GM23248 (cell line): Measurements from ENCODE around the gene SAG. TPM values are rescaled to one million over a fixed set of nuclear protein-coding genes. Genes with fewer than 3 reads are reported as not detected.

Experiments used
- DNase-seq: peaks from one replicate; pipeline ENCODE4 v3.0.0-alpha.2; 2015
- H2AFZ ChIP-seq: fragments of 200-600 bp; sonication (generic); 2 replicates; pipeline ENCODE4 v1.6.1; 2016; ENCODE audit warnings: antibody characterized with exemption
- H3F3A ChIP-seq: fragments of 200-600 bp; sonication (generic); 2 replicates; pipeline ENCODE4 v1.6.1; 2016; ENCODE audit warnings: mild to moderate bottlenecking, antibody characterized with exemption, mixed run types; ENCODE audit not compliant: insufficient read depth
- H3K27ac ChIP-seq: fragments of 200-600 bp; sonication (generic); 2 replicates; pipeline ENCODE4 v1.5.1; 2016; ENCODE audit warnings: mild to moderate bottlenecking
- H3K27me3 ChIP-seq: fragments of 200-600 bp; sonication (generic); replicated peaks from 2 replicates; pipeline ENCODE4 v1.6.1; 2016; ENCODE audit warnings: mild to moderate bottlenecking; ENCODE audit not compliant: insufficient read depth
- H3K36me3 ChIP-seq: fragments of 200-600 bp; sonication (generic); 2 replicates; pipeline ENCODE4 v1.6.1; 2016; ENCODE audit warnings: low read depth, mild to moderate bottlenecking
- H3K4me1 ChIP-seq: fragments of 200-600 bp; sonication (generic); 2 replicates; pipeline ENCODE4 v1.6.1; 2016; ENCODE audit warnings: mild to moderate bottlenecking; ENCODE audit not compliant: insufficient read depth
- H3K4me2 ChIP-seq: fragments of 200-600 bp; sonication (generic); one replicate; pipeline ENCODE4 v1.6.1; 2016; ENCODE audit warnings: mild to moderate bottlenecking; ENCODE audit not compliant: unreplicated experiment
- H3K4me3 ChIP-seq: fragments of 200-600 bp; sonication (generic); 2 replicates; pipeline ENCODE4 v1.5.1; 2016; ENCODE audit warnings: mild to moderate bottlenecking
- H3K79me2 ChIP-seq: fragments of 200-600 bp; sonication (generic); 2 replicates; pipeline ENCODE4 v1.6.1; 2016; ENCODE audit warnings: mild to moderate bottlenecking; ENCODE audit not compliant: insufficient read depth
- H3K9ac ChIP-seq: fragments of 200-600 bp; sonication (generic); 2 replicates; pipeline ENCODE4 v1.6.1; 2016; ENCODE audit warnings: mild to moderate bottlenecking
- H3K9me2 ChIP-seq: fragments of 200-600 bp; sonication (generic); 2 replicates; pipeline ENCODE4 v1.6.1; 2016; ENCODE audit warnings: mixed run types, mild to moderate bottlenecking, moderate library complexity; ENCODE audit not compliant: insufficient read depth
- H3K9me3 ChIP-seq: fragments of 200-600 bp; sonication (generic); one replicate; pipeline ENCODE4 v1.6.1; 2017; ENCODE audit warnings: low read depth
- H4K20me1 ChIP-seq: fragments of 200-600 bp; sonication (generic); 2 replicates; pipeline ENCODE4 v1.6.0; 2016; ENCODE audit not compliant: insufficient read depth
- EZH2 ChIP-seq: fragments of 200-600 bp; sonication (generic); IDR thresholded peaks from 2 replicates; pipeline ENCODE4 v1.6.1; 2018; ENCODE audit warnings: antibody characterized with exemption, mild to moderate bottlenecking; ENCODE audit not compliant: insufficient read depth, poor library complexity, severe bottlenecking
- EZH2phosphoT487 ChIP-seq: fragments of 200-600 bp; sonication (generic); IDR thresholded peaks from 2 replicates; pipeline ENCODE4 v1.6.1; 2018; ENCODE audit warnings: antibody characterized with exemption, moderate library complexity, mild to moderate bottlenecking, low read depth; ENCODE audit not compliant: insufficient read depth
- WGBS, 2 experiments: methylation state at CpG; one replicate each; pipeline ENCODE4 v1.1.6; 2015 to 2017; ENCODE audit warnings: low lambda C conversion rate in 2 of 2, low coverage in 1 of 2; ENCODE audit errors: missing lambda C conversion rate in 2 of 2; 5-methylcytosine and 5-hydroxymethylcytosine counted together
- in situ Hi-C: fragments of 300-500 bp; cut with MboI; formaldehyde crosslinking; loops from 2 replicates; pipeline ENCODE4 v1.15.0; 2020
- polyA plus RNA-seq: library from polyadenylated mRNA; unstranded; fragments of >200 nt; fragmentation: Nextera tagmentation; extraction: Ambion mirVana; gene quantifications from 2 replicates; pipeline ENCODE4 v1.2.1, GENCODE V29; 2016
- total RNA-seq: library from RNA; depleted of rRNA; stranded (reverse); fragments of >200 nt; shearing (Covaris generic); gene quantifications from 2 replicates; pipeline ENCODE4 v1.2.3, GENCODE V29; 2014

Gene SAG
- total and polyA plus RNA-seq, 2 experiments from 2014 or later, result not detected

DNA sequence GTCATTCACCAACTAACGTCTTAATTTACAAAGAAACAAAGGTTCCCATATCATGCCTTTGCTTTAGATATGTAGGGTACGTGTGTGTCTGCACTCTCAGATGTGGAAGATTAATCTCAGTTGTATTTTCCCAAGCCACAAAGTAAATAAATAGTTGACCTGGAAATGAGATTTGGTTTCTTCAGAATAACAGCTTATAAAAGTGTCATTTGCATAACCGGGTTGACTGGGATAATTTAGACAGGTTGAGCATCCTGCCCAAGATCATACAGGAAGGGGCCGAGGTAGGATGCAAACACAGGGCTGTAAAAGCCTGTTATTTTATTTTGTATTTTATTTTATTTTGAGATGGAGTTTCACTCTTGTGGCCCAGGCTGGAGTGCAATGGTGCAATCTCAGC, 36.7 kb upstream of the SAG start:
- Histone ChIP-seq H3K27me3 (no peaks in the 10 kb centered on the region), H3K9me3 (no peaks in the 10 kb centered on the region), H3K36me3 (peaks cover 58% of the 10 kb centered on the region), H3K4me1 (no peaks in the 10 kb centered on the region), H2AFZ (no peak overlapping the region), H3K4me3 (no peak overlapping the region), H3K9ac (no peak overlapping the region), H3K4me2 (no peak overlapping the region), H3F3A (no peaks in the 10 kb centered on the region), H3K79me2 (peaks cover 5% of the 10 kb centered on the region), H3K27ac (no peak overlapping the region), H4K20me1 (no peaks in the 10 kb centered on the region), H3K9me2 (no peaks in the 10 kb centered on the region)
- DNase-seq, result no peak
- no peak for TF ChIP-seq EZH2phosphoT487
- no peak for TF ChIP-seq EZH2
- in situ Hi-C loops, result no loop called here
- WGBS, 2 experiments, result 85 to 87% methylated on average over 4 of the region's 4 CpGs

DNA sequence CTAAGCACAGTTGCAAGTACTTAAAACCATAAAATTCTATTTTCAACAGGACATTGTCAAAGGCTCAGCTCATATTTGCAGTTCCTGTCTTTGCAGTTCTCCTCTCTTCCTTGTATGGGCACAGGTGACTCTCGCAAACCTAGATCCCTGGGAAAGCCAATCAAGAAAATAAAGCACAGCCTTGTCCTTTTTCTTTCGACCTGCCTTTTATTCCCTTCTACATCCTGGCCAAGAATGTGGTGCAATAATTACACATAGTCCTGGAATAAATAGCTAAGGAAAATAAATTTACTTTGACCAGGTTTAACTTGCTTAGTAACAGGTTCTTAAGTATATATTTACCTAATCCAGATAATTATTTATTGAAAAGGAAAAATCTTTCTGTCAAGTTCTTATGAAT, 35.9 kb upstream of the SAG start:
- no peak for TF ChIP-seq EZH2phosphoT487
- no peak for TF ChIP-seq EZH2
- Histone ChIP-seq H3K27me3 (no peaks in the 10 kb centered on the region), H3F3A (no peaks in the 10 kb centered on the region), H2AFZ (no peak overlapping the region), H3K36me3 (peaks cover 57% of the 10 kb centered on the region), H3K4me2 (no peak overlapping the region), H3K4me1 (no peaks in the 10 kb centered on the region), H3K9ac (no peak overlapping the region), H3K4me3 (no peak overlapping the region), H3K27ac (no peak overlapping the region), H3K9me2 (no peaks in the 10 kb centered on the region), H4K20me1 (no peaks in the 10 kb centered on the region), H3K9me3 (no peaks in the 10 kb centered on the region), H3K79me2 (no peaks in the 10 kb centered on the region; the same call in 1 of the 2 replicates)
- 74 to 76% methylated on average over 2 of the region's 2 CpGs for WGBS, 2 experiments
- DNase-seq, result no peak
- in situ Hi-C loops, result no loop called here

DNA sequence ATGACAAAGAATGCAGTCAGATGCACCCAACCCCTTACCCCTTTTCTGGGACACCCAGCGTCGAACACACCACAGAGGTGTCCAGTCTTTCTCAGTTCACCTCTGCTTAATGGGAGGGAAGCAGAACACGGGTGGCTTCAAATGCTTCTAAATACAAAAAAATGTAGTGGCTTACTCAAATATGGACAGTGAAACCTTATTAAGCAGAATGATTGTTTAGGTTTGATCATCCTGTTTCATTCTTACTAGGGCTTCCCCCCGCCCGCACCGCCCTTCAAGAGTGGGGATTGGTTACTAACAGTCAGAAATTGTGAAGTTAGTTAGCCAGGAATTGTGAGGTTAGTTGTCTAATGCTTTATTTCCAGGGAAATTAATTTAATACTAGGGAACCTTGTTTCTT, 34.5 kb upstream of the SAG start:
- Histone ChIP-seq H3K4me2 (no peak overlapping the region), H4K20me1 (no peaks in the 10 kb centered on the region), H3K9me2 (no peaks in the 10 kb centered on the region), H3K9me3 (no peaks in the 10 kb centered on the region), H3K27ac (no peak overlapping the region), H3K9ac (no peak overlapping the region), H3K27me3 (no peaks in the 10 kb centered on the region), H3K4me3 (no peak overlapping the region), H3K79me2 (no peaks in the 10 kb centered on the region), H3F3A (no peaks in the 10 kb centered on the region), H3K4me1 (no peaks in the 10 kb centered on the region), H2AFZ (no peak overlapping the region), H3K36me3 (peaks cover 63% of the 10 kb centered on the region)
- no peak for TF ChIP-seq EZH2
- TF ChIP-seq EZH2phosphoT487, result no peak
- 98 to 99% methylated on average over 6 of the region's 6 CpGs for WGBS, 2 experiments
- in situ Hi-C loops, result no loop called here
- no peak for DNase-seq

DNA sequence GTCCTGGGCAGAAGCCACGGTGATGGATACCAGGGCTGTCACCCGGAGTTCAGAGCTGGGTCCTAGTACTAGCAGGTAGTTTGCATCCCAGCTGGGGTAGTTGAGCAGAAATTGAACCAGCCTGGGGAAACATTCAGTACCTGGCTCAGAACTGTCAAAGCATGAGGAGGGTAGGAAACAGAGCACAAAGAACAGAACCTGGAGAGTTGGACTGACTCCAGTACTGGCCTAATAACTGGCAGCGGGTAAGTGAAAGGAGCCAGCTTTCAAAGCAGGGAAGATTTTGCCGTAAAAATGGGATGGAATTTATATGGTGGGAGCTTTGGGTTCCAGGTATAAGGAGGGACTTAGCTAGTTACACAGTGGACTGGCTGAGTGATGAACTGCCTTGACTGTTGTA, 32.4 kb upstream of the SAG start:
- Histone ChIP-seq H3K27me3 (no peaks in the 10 kb centered on the region), H3K4me3 (no peak overlapping the region), H3F3A (no peaks in the 10 kb centered on the region), H3K9me3 (no peaks in the 10 kb centered on the region), H2AFZ (no peak overlapping the region), H3K27ac (no peak overlapping the region), H3K4me2 (no peak overlapping the region), H4K20me1 (no peaks in the 10 kb centered on the region), H3K9ac (no peak overlapping the region), H3K36me3 (peaks cover 82% of the 10 kb centered on the region), H3K9me2 (no peaks in the 10 kb centered on the region), H3K79me2 (no peaks in the 10 kb centered on the region), H3K4me1 (no peaks in the 10 kb centered on the region)
- TF ChIP-seq EZH2 (no peak), EZH2phosphoT487 (no peak)
- WGBS, 2 experiments, result 89 to 91% methylated on average over 4 of the region's 4 CpGs
- no peak for DNase-seq
- in situ Hi-C loops, result no loop called here

DNA sequence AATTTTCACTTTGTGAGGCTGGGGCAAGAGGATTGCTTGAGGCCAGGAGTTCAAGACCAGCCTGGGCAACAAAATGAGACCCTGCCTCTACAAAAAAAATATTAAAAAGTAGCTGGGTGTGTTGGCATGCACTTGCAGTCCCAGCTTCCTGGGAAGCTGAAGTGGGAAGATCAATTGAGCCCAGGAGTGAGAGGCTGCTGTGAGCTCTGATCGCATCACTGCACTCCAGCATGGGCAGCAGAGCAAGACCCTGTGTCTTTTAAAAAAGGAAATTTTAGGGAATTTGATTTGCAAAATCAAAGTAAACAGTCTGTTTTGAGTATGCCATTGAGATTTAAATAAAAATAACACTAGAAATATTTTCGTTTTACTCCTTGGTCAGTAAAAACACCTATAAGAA, 28.7 kb upstream of the SAG start:
- no peaks in the 10 kb centered on the region for H3K9me2 ChIP-seq
- in situ Hi-C loops, result no loop called here
- H3K79me2 ChIP-seq, result no peaks in the 10 kb centered on the region
- H3F3A ChIP-seq, result no peaks in the 10 kb centered on the region
- H3K36me3 ChIP-seq, result peaks cover 79% of the 10 kb centered on the region
- H3K9me3 ChIP-seq, result no peaks in the 10 kb centered on the region
- no peak overlapping the region for H3K27ac ChIP-seq
- H3K4me3 ChIP-seq, result no peak overlapping the region
- H4K20me1 ChIP-seq, result no peaks in the 10 kb centered on the region
- no peak overlapping the region for H3K9ac ChIP-seq
- 95 to 98% methylated on average over 2 of the region's 2 CpGs for WGBS, 2 experiments
- no peak for TF ChIP-seq EZH2
- TF ChIP-seq EZH2phosphoT487, result no peak
- H3K4me1 ChIP-seq, result no peaks in the 10 kb centered on the region
- no peak overlapping the region for H2AFZ ChIP-seq
- DNase-seq, result no peak
- H3K27me3 ChIP-seq, result no peaks in the 10 kb centered on the region
- no peak overlapping the region for H3K4me2 ChIP-seq
